Medulla oblongata (tissue), 1 donor: ENCODE results near the gene CHST11.

Experiments
- DNase-seq: peaks from one replicate; pipeline ENCODE4 v3.0.0-alpha.2; 2015; ENCODE audit errors: extremely low spot score

The CHST11 gene

GRCh38 chr12:104460041-104460719 lies 3.4 kb downstream of the CHST11 start:
- DNase-seq, result no peak

- DNase-seq, result peak; percentile 20
Observed at GRCh38 chr12:104460973-104461698, 4.4 kb downstream of the CHST11 start.

GRCh38 chr12:104462325-104462724 lies 5.6 kb downstream of the CHST11 start:
- DNase-seq, result no peak

- peak; percentile 53 for DNase-seq
Observed at GRCh38 chr12:104462931-104463339, 6.2 kb downstream of the CHST11 start.

- no peak for DNase-seq
Observed at GRCh38 chr12:104463368-104463767, 6.6 kb downstream of the CHST11 start.

- DNase-seq, result no peak
Observed at GRCh38 chr12:104464899-104465298, 8.2 kb downstream of the CHST11 start.

- DNase-seq, result no peak
Observed at GRCh38 chr12:104466709-104467345, 10.1 kb downstream of the CHST11 start.

- no peak for DNase-seq
Observed at GRCh38 chr12:104467346-104467837, 10.6 kb downstream of the CHST11 start.

- no peak for DNase-seq
Observed at GRCh38 chr12:104468371-104468770, 11.6 kb downstream of the CHST11 start.

- DNase-seq, result no peak
Observed at GRCh38 chr12:104469066-104469465, 12.3 kb downstream of the CHST11 start.

- no peak for DNase-seq
Observed at GRCh38 chr12:104469523-104469922, 12.8 kb downstream of the CHST11 start.

GRCh38 chr12:104470521-104470920 lies 13.8 kb downstream of the CHST11 start:
- no peak for DNase-seq

- no peak for DNase-seq
Observed at GRCh38 chr12:104471336-104471735, 14.6 kb downstream of the CHST11 start.

- DNase-seq, result no peak
Observed at GRCh38 chr12:104472748-104473147, 16.0 kb downstream of the CHST11 start.

- no peak for DNase-seq
Observed at GRCh38 chr12:104473374-104473983, 16.7 kb downstream of the CHST11 start.

GRCh38 chr12:104475271-104475670 lies 18.5 kb downstream of the CHST11 start:
- no peak for DNase-seq

GRCh38 chr12:104477510-104478390 lies 21.0 kb downstream of the CHST11 start:
- DNase-seq, result no peak

GRCh38 chr12:104478396-104479122 lies 21.8 kb downstream of the CHST11 start:
- peak; percentile 77 for DNase-seq

GRCh38 chr12:104479123-104479662 lies 22.4 kb downstream of the CHST11 start:
- DNase-seq, result no peak

GRCh38 chr12:104480012-104480411 lies 23.3 kb downstream of the CHST11 start:
- no peak for DNase-seq
